Liver (tissue), 9 donors: Measurements from ENCODE around the gene GALNT14. TPM values are rescaled to one million over a fixed set of nuclear protein-coding genes. Genes with fewer than 3 reads are reported as not detected.

Experiments
- DNase-seq: peaks from one replicate; pipeline ENCODE4 v3.0.0-alpha.2; 2017; ENCODE audit warnings: low spot score
- H3K27ac ChIP-seq, 2 donors: one replicate each; pipeline ENCODE4 v1.7.0; 2013; ENCODE audit warnings: inconsistent platforms in 2 of 2, low read length in 2 of 2, control low read depth in 1 of 2, low read depth in 1 of 2, mild to moderate bottlenecking in 1 of 2
- H3K27me3 ChIP-seq, 4 donors: one replicate each; pipeline versions ENCODE4 v1.6.1 to v1.7.0; 2013; ENCODE audit warnings: low read length in 3 of 4, inconsistent platforms in 1 of 4, mild to moderate bottlenecking in 1 of 4, moderate library complexity in 1 of 4; ENCODE audit not compliant: control insufficient read depth in 4 of 4, insufficient read depth in 4 of 4
- H3K36me3 ChIP-seq, 4 donors: one replicate each; pipeline versions ENCODE4 v1.6.1 to v1.7.0; 2013; ENCODE audit warnings: low read length in 3 of 4, mild to moderate bottlenecking in 3 of 4, low read depth in 1 of 4, moderate library complexity in 1 of 4; ENCODE audit not compliant: control insufficient read depth in 4 of 4, insufficient read depth in 3 of 4
- H3K4me1 ChIP-seq, 4 donors: one replicate each; pipeline versions ENCODE4 v1.6.1 to v1.7.0; 2013; ENCODE audit warnings: low read length in 3 of 4, mild to moderate bottlenecking in 3 of 4, moderate library complexity in 1 of 4; ENCODE audit not compliant: control insufficient read depth in 4 of 4, insufficient read depth in 4 of 4
- H3K4me3 ChIP-seq, 3 donors: one replicate each; pipeline versions ENCODE4 v1.6.1 to v1.7.0; 2013; ENCODE audit warnings: low read length in 3 of 3, control low read depth in 1 of 3, low read depth in 1 of 3, mild to moderate bottlenecking in 1 of 3
- H3K9ac ChIP-seq, 2 donors: one replicate each; pipeline ENCODE4 v1.7.0; 2013; ENCODE audit warnings: low read length in 2 of 2, mild to moderate bottlenecking in 2 of 2, moderate library complexity in 2 of 2, control low read depth in 1 of 2, low read depth in 1 of 2
- H3K9me3 ChIP-seq, 4 donors: one replicate each; pipeline versions ENCODE4 v1.6.1 to v1.7.0; 2013; ENCODE audit warnings: low read length in 3 of 4; ENCODE audit not compliant: control insufficient read depth in 4 of 4
- EGR1 ChIP-seq, 2 donors: IDR thresholded peaks; 2 replicates each; pipeline ENCODE4 v1.6.1; 2016 to 2018; ENCODE audit warnings: antibody characterized with exemption in 2 of 2, low read depth in 2 of 2
- FOXA1 ChIP-seq: IDR thresholded peaks from 2 replicates; pipeline ENCODE4 v1.6.1; 2016; ENCODE audit warnings: antibody characterized with exemption
- FOXA2 ChIP-seq: IDR thresholded peaks from 2 replicates; pipeline ENCODE4 v1.6.1; 2016; ENCODE audit warnings: antibody characterized with exemption
- GABPA ChIP-seq, 2 donors: IDR thresholded peaks in 1 of 2; conservative IDR thresholded peaks in 1 of 2; 2 replicates each; pipeline ENCODE4 v1.6.1; 2016; ENCODE audit warnings: antibody characterized with exemption in 2 of 2, mild to moderate bottlenecking in 1 of 2, moderate library complexity in 1 of 2
- HNF4G ChIP-seq: IDR thresholded peaks from 2 replicates; pipeline ENCODE4 v1.6.1; 2016; ENCODE audit warnings: antibody characterized with exemption
- JUND ChIP-seq, 2 donors: IDR thresholded peaks; 2 replicates each; pipeline ENCODE4 v1.6.1; 2016; ENCODE audit warnings: antibody characterized with exemption in 2 of 2
- NR2F2 ChIP-seq: IDR thresholded peaks from 2 replicates; pipeline ENCODE4 v1.6.1; 2016; ENCODE audit warnings: antibody characterized with exemption
- RAD21 ChIP-seq, 2 donors: IDR thresholded peaks; 2 replicates each; pipeline ENCODE4 v1.6.1; 2016; ENCODE audit warnings: antibody characterized with exemption in 2 of 2, mild to moderate bottlenecking in 2 of 2
- RXRA ChIP-seq, 2 donors: IDR thresholded peaks; 2 replicates each; pipeline ENCODE4 v1.6.1; 2017 to 2018; ENCODE audit warnings: antibody characterized with exemption in 2 of 2, mild to moderate bottlenecking in 1 of 2
- SP1 ChIP-seq: IDR thresholded peaks from 2 replicates; pipeline ENCODE4 v1.6.1; 2018; ENCODE audit warnings: antibody characterized with exemption, mild to moderate bottlenecking
- TAF1 ChIP-seq: conservative IDR thresholded peaks from 2 replicates; pipeline ENCODE4 v1.6.1; 2016; ENCODE audit warnings: antibody characterized with exemption, mild to moderate bottlenecking
- YY1 ChIP-seq: IDR thresholded peaks from 2 replicates; pipeline ENCODE4 v1.6.1; 2016; ENCODE audit warnings: antibody characterized with exemption, mild to moderate bottlenecking
- WGBS: extraction: QIAGEN DNeasy Blood & Tissue Kit; methylation state at CpG from one replicate; pipeline ENCODE4 v1.1.7; 2013; 5-methylcytosine and 5-hydroxymethylcytosine counted together
- polyA plus RNA-seq, 2 donors: library from polyadenylated mRNA; stranded (reverse) in 1 of 2; unstranded in 1 of 2; fragments of 200-250 nt in 1 of 2; fragments of >200 nt in 1 of 2; fragmentation: Nextera tagmentation in 1 of 2; extraction: Ambion mirVana in 1 of 2; gene quantifications; one replicate each; pipeline versions ENCODE4 v1.2.1 to v1.2.3, GENCODE V29; 2013 to 2015
- total RNA-seq, 2 donors: library from RNA; depleted of rRNA; stranded (reverse); fragments of >200 nt; gene quantifications; one replicate each; pipeline ENCODE4 v1.2.3, GENCODE V29; 2014
- TF ChIP-seq, protein P1 (sequence below): IDR thresholded peaks from 2 replicates; pipeline ENCODE4 v1.6.1; 2016; ENCODE audit warnings: antibody characterized with exemption
- TF ChIP-seq, protein P2 (sequence below): IDR thresholded peaks from 2 replicates; pipeline ENCODE4 v1.6.1; 2016; ENCODE audit warnings: antibody characterized with exemption
- TF ChIP-seq, protein P3 (sequence below): fragments of 150-350 bp; IDR thresholded peaks from 2 replicates; pipeline ENCODE4 v1.5.1; 2017; ENCODE audit warnings: improper control_type of control experiment, low read depth, low read length; ENCODE audit not compliant: missing input control
- TF ChIP-seq, protein P4 (sequence below): IDR thresholded peaks from 2 replicates; pipeline ENCODE4 v1.6.1; 2016; ENCODE audit warnings: antibody characterized with exemption
- donor health status: healthy.
- donor health status: healthy.
- donor health status: healthy.
- donor health status: healthy.
- donor health status: healthy.

GALNT14 gene
- total and polyA plus RNA-seq, 4 donors, result 0.86 to 2.0 (median 1.5) TPM

DNA sequence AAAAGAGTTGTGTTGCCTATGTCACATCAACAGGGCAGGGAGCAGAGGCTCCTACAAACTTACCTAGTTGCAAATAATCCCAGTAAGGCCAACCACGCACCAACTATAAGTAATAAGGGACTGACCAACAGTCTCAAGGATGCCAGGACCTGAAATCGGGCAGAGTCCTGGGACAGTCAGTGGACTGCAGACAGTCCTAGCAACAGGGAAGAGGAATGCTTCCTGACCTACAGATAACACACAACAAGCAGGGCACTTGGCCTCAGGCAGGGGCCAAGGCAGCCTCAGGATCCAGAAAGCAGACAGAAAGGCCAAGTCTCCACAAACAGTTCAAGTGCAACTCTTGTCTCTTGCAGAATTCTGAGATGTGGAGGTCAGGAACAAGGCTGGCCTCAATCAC, 56.2 kb downstream of the GALNT14 start:
- Histone ChIP-seq H3K27ac (no peak overlapping the region), H3K27me3 (no peaks in the 10 kb centered on the region), H3K4me3 (no peak overlapping the region), H3K9ac (no peak overlapping the region), H3K36me3 (no peaks in the 10 kb centered on the region), H3K9me3 (no peaks in the 10 kb centered on the region), H3K4me1 (no peaks in the 10 kb centered on the region)
- no peak for DNase-seq
- WGBS, result 80% methylated on average over 2 of the region's 2 CpGs
- TF ChIP-seq, protein P1, sequence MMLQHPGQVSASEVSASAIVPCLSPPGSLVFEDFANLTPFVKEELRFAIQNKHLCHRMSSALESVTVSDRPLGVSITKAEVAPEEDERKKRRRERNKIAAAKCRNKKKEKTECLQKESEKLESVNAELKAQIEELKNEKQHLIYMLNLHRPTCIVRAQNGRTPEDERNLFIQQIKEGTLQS, result no peak
- no peak for TF ChIP-seq RAD21 (IDR thresholded peaks at IDR 0.05)
- no peak for TF ChIP-seq FOXA1
- TF ChIP-seq EGR1 (IDR thresholded peaks at IDR 0.05; ENCODE audit: low read depth in 2 of 2), result no peak
- TF ChIP-seq RXRA (IDR thresholded peaks at IDR 0.05), result no peak
- TF ChIP-seq NR2F2, result no peak
- no peak for TF ChIP-seq HNF4G

DNA sequence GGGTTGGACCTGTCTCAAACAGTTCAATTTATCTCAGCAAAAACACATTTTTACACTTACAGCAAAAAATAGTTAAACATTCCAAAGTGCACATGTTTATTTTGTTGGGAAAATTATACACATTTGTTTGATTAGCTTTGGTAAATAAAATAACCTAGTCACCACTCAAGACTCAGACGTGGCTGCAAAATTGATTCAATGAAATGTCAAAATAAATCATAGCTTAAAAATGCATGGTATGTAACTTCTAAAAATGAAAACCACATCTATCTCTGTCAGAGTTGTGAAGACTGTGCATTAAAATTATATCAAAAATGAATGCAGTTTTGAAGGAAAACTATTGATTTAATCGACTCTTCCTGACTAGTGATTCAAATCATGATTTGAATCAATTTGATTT, 56.7 kb downstream of the GALNT14 start:
- Histone ChIP-seq H3K36me3 (no peaks in the 10 kb centered on the region), H3K9ac (no peak overlapping the region), H3K4me3 (no peak overlapping the region), H3K9me3 (no peaks in the 10 kb centered on the region), H3K27ac (no peak overlapping the region), H3K4me1 (no peaks in the 10 kb centered on the region), H3K27me3 (no peaks in the 10 kb centered on the region)
- 52% methylated on average over 2 of the region's 2 CpGs for WGBS
- no peak for TF ChIP-seq RXRA (IDR thresholded peaks at IDR 0.05)
- TF ChIP-seq, protein P2, sequence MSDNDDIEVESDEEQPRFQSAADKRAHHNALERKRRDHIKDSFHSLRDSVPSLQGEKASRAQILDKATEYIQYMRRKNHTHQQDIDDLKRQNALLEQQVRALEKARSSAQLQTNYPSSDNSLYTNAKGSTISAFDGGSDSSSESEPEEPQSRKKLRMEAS, result no peak
- no peak for DNase-seq

DNA sequence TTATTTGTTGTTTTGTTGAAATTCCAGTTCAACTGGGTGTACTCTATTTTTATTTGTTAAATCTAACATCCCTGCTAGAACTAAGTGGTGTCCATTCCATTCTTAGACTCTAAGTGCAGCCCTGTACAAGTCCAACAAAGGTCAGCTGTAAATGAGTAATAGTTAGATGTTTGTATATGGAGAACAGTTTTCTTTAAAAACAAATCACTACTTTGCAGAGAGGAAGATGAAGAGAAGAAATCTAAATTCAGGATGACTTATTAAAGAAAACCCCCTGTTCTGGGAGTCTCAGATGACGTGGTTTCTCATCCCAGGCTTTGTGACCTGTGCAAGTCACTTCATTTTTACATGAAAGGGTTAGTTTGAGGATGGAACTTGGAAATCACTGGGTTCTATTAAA, 57.9 kb downstream of the GALNT14 start:
- Histone ChIP-seq H3K4me1 (no peaks in the 10 kb centered on the region), H3K27me3 (no peaks in the 10 kb centered on the region), H3K4me3 (no peak overlapping the region), H3K9me3 (no peaks in the 10 kb centered on the region), H3K27ac (no peak overlapping the region), H3K36me3 (no peaks in the 10 kb centered on the region), H3K9ac (no peak overlapping the region)
- WGBS, result 83% methylated on average over 1 of the region's 1 CpG
- no peak for TF ChIP-seq NR2F2
- no peak for TF ChIP-seq EGR1 (IDR thresholded peaks at IDR 0.05; ENCODE audit: low read depth in 2 of 2)
- no peak for TF ChIP-seq FOXA1
- no peak for TF ChIP-seq JUND (IDR thresholded peaks at IDR 0.05)
- TF ChIP-seq SP1, result no peak
- TF ChIP-seq TAF1, result no peak
- TF ChIP-seq FOXA2, result no peak
- TF ChIP-seq, protein P2, result no peak
- TF ChIP-seq GABPA (IDR thresholded peaks at IDR 0.05 in 1 of 2, conservative IDR thresholded peaks at IDR 0.05 in 1 of 2), result no peak
- no peak for TF ChIP-seq YY1
- TF ChIP-seq RAD21 (IDR thresholded peaks at IDR 0.05), result no peak
- no peak for DNase-seq

DNA sequence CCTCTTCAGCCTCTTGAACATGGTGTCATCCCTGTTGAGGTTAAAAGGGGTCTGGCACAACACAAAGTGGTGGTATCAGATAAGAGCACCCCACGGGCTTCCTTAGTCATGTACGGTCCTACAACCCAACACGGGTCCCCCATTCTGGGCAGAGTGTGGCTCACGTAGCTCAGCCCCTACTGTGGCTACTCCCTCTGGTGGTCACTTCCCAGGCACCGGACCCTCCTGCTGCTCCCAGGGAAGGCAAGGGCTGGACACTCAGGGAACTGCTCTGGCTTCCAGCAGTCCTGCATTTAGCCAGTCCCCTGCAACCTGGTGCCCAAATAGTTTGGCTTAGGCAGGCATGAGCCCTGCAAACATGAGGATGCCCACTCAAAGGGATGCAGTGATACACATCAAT, 58.6 kb downstream of the GALNT14 start:
- TF ChIP-seq FOXA1 (no peak), NR2F2 (no peak), RAD21 (IDR thresholded peaks at IDR 0.05) (no peak), FOXA2 (no peak), JUND (IDR thresholded peaks at IDR 0.05) (no peak), YY1 (no peak)
- TF ChIP-seq, protein P3, sequence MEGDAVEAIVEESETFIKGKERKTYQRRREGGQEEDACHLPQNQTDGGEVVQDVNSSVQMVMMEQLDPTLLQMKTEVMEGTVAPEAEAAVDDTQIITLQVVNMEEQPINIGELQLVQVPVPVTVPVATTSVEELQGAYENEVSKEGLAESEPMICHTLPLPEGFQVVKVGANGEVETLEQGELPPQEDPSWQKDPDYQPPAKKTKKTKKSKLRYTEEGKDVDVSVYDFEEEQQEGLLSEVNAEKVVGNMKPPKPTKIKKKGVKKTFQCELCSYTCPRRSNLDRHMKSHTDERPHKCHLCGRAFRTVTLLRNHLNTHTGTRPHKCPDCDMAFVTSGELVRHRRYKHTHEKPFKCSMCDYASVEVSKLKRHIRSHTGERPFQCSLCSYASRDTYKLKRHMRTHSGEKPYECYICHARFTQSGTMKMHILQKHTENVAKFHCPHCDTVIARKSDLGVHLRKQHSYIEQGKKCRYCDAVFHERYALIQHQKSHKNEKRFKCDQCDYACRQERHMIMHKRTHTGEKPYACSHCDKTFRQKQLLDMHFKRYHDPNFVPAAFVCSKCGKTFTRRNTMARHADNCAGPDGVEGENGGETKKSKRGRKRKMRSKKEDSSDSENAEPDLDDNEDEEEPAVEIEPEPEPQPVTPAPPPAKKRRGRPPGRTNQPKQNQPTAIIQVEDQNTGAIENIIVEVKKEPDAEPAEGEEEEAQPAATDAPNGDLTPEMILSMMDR, result no peak
- TF ChIP-seq, protein P2, result no peak
- TF ChIP-seq, protein P4, sequence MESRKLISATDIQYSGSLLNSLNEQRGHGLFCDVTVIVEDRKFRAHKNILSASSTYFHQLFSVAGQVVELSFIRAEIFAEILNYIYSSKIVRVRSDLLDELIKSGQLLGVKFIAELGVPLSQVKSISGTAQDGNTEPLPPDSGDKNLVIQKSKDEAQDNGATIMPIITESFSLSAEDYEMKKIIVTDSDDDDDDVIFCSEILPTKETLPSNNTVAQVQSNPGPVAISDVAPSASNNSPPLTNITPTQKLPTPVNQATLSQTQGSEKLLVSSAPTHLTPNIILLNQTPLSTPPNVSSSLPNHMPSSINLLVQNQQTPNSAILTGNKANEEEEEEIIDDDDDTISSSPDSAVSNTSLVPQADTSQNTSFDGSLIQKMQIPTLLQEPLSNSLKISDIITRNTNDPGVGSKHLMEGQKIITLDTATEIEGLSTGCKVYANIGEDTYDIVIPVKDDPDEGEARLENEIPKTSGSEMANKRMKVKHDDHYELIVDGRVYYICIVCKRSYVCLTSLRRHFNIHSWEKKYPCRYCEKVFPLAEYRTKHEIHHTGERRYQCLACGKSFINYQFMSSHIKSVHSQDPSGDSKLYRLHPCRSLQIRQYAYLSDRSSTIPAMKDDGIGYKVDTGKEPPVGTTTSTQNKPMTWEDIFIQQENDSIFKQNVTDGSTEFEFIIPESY, result no peak
- no peaks in the 10 kb centered on the region for H3K4me1 ChIP-seq
- H3K27me3 ChIP-seq, result no peaks in the 10 kb centered on the region
- no peak overlapping the region for H3K9ac ChIP-seq
- H3K9me3 ChIP-seq, result no peaks in the 10 kb centered on the region
- no peak for DNase-seq
- H3K36me3 ChIP-seq, result no peaks in the 10 kb centered on the region
- 74% methylated on average over 5 of the region's 5 CpGs for WGBS
- H3K27ac ChIP-seq, result no peak overlapping the region
- no peak overlapping the region for H3K4me3 ChIP-seq
